Epithelial cell of proximal tubule (primary cell): ENCODE data around the gene GABRB3. TPM values are rescaled to one million over a fixed set of nuclear protein-coding genes. Genes with fewer than 3 reads are reported as not detected.

Source experiments
- DNase-seq: peaks from one replicate; pipeline ENCODE4 v3.0.0-alpha.2; 2011; ENCODE audit warnings: low read depth
- H3K4me3 ChIP-seq: 2 replicates; pipeline ENCODE4 v1.5.1; 2011; ENCODE audit warnings: low read depth, mild to moderate bottlenecking, low read length
- total RNA-seq: library from RNA; depleted of rRNA; stranded (reverse); fragments of >200 nt; gene quantifications from 2 replicates; pipeline ENCODE4 v1.2.3, GENCODE V29; 2015
- TF ChIP-seq, protein P1 (sequence below): conservative IDR thresholded peaks from 2 replicates; pipeline ENCODE4 v1.5.1; 2012; ENCODE audit warnings: low read depth, mild to moderate bottlenecking, low read length

GABRB3 gene
- total RNA-seq, 1 donor from 2014 or later, result 0.58 TPM

- DNase-seq, result no peak
- TF ChIP-seq, protein P1, sequence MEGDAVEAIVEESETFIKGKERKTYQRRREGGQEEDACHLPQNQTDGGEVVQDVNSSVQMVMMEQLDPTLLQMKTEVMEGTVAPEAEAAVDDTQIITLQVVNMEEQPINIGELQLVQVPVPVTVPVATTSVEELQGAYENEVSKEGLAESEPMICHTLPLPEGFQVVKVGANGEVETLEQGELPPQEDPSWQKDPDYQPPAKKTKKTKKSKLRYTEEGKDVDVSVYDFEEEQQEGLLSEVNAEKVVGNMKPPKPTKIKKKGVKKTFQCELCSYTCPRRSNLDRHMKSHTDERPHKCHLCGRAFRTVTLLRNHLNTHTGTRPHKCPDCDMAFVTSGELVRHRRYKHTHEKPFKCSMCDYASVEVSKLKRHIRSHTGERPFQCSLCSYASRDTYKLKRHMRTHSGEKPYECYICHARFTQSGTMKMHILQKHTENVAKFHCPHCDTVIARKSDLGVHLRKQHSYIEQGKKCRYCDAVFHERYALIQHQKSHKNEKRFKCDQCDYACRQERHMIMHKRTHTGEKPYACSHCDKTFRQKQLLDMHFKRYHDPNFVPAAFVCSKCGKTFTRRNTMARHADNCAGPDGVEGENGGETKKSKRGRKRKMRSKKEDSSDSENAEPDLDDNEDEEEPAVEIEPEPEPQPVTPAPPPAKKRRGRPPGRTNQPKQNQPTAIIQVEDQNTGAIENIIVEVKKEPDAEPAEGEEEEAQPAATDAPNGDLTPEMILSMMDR, result no peak
- no peak overlapping the region for H3K4me3 ChIP-seq
Measured at GRCh38 chr15:26790118-26790517, 17.3 kb upstream of the GABRB3 start.

DNA sequence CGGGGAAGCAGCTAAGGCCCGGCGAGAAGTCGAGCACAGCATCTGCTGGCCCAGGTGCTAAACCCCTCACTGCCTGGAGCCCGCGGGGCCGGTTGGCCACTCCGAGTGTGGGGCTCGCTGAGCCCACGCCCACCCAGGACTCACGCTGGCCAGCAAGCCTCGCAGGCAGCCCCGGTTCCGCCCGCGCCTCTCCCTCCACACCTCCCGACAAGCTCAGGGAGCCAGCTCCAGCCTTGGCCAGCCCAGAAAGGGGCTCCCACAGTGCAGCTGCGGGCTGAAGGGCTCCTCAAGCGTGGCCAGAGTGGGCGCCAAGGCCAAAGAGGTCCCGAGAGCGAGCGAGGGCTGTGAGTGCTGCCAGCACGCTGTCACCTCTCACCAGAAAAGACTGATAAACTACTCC, 8.9 kb upstream of the GABRB3 start:
- TF ChIP-seq, protein P1, result no peak
- H3K4me3 ChIP-seq, result no peak overlapping the region
- no peak for DNase-seq

GRCh38 chr15:26773917-26774316, 1.1 kb upstream of the GABRB3 start:
- TF ChIP-seq, protein P1, result no peak
- no peak for DNase-seq
- H3K4me3 ChIP-seq, result no peak overlapping the region

- DNase-seq, result no peak
- peak overlapping the region; percentile 21 for H3K4me3 ChIP-seq
- TF ChIP-seq, protein P1, result no peak
Measured at GRCh38 chr15:26773067-26773877, 406 bp upstream of the GABRB3 start.

GRCh38 chr15:26771578-26772153, 1.2 kb downstream of the GABRB3 start:
- no peak for DNase-seq
- TF ChIP-seq, protein P1, result no peak
- H3K4me3 ChIP-seq, result peak overlapping the region; percentile 14

DNA sequence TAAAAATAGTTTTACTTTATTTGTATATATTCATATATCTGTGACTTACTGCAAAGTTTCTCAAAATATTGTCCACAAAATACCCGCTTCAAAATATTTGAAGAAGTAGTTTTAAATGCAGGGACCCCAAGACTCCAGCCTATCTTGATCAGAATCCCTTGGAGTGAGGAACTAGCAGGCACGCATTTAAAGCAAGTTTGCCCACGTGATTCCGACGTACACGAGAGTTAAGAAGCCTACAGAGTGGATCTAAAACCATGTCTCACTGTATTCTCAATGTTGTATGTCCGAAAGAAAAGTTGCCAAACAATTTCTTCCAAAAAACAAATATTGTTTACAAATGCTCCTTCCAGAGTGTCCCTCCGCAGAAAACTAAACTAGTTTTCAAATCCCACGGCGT, 1.7 kb downstream of the GABRB3 start:
- TF ChIP-seq, protein P1, result no peak
- DNase-seq, result no peak
- no peak overlapping the region for H3K4me3 ChIP-seq
